HepG2 (cell line): ENCODE results near the gene PARN. TPM values are rescaled to one million over a fixed set of nuclear protein-coding genes. Genes with fewer than 3 reads are reported as not detected.

Experiments used
- ARNTL ChIP-seq: sonication (generic); formaldehyde crosslinking; IDR thresholded peaks from 2 replicates; pipeline ENCODE4 v1.4.0; 2020; ENCODE audit warnings: mild to moderate bottlenecking, missing genetic modification reagents
- ATF5 ChIP-seq: sonication (generic); formaldehyde crosslinking; IDR thresholded peaks from 2 replicates; pipeline ENCODE4 v1.4.0; 2020; ENCODE audit warnings: mild to moderate bottlenecking, low read depth, missing genetic modification reagents
- CCAR2 ChIP-seq: fragments of 200-400 bp; formaldehyde crosslinking; optimal IDR thresholded peaks from 2 replicates; pipeline ENCODE3; 2018; ENCODE audit warnings: low read depth, mild to moderate bottlenecking, low read length, moderate library complexity
- CREBL2 ChIP-seq: sonication (generic); formaldehyde crosslinking; IDR thresholded peaks from 2 replicates; pipeline ENCODE4 v1.8.1; 2023; ENCODE audit warnings: missing genetic modification reagents, mild to moderate bottlenecking, borderline replicate concordance
- FLYWCH1 ChIP-seq: sonication (generic); formaldehyde crosslinking; IDR thresholded peaks from 2 replicates; pipeline ENCODE4 v1.8.1; 2023; ENCODE audit warnings: mild to moderate bottlenecking, missing genetic modification reagents
- FOSL2 ChIP-seq: sonication (generic); formaldehyde crosslinking; IDR thresholded peaks from 2 replicates; pipeline ENCODE4 v1.4.0; 2020; ENCODE audit warnings: missing genetic modification reagents
- GZF1 ChIP-seq: sonication (generic); formaldehyde crosslinking; IDR thresholded peaks from 2 replicates; pipeline ENCODE4 v1.5.1; 2020; ENCODE audit warnings: mild to moderate bottlenecking, missing genetic modification reagents
- KDM3A ChIP-seq: IDR thresholded peaks from 2 replicates; pipeline ENCODE4 v1.6.1; 2018; ENCODE audit warnings: low read depth, missing compliant biosample characterization
- MEIS1 ChIP-seq: sonication (generic); formaldehyde crosslinking; IDR thresholded peaks from 2 replicates; pipeline ENCODE4 v1.9.0; 2021; ENCODE audit warnings: mild to moderate bottlenecking, missing genetic modification reagents, moderate library complexity, borderline replicate concordance
- MTF2 ChIP-seq: sonication (generic); formaldehyde crosslinking; IDR thresholded peaks from 2 replicates; pipeline ENCODE4 v1.5.0; 2020; ENCODE audit warnings: missing genetic modification reagents, borderline replicate concordance
- SMAD9 ChIP-seq: sonication (generic); formaldehyde crosslinking; IDR thresholded peaks from 2 replicates; pipeline ENCODE4 v1.5.1; 2020; ENCODE audit warnings: mild to moderate bottlenecking, missing genetic modification reagents
- SMARCC2 ChIP-seq: fragments of 450-650 bp; IDR thresholded peaks from 2 replicates; pipeline ENCODE4 v1.6.1; 2017; ENCODE audit warnings: antibody characterized with exemption, mild to moderate bottlenecking
- THAP7 ChIP-seq: sonication (generic); formaldehyde crosslinking; IDR thresholded peaks from 2 replicates; pipeline ENCODE4 v1.8.1; 2023; ENCODE audit warnings: mild to moderate bottlenecking, missing genetic modification reagents
- U2AF1 ChIP-seq: fragments of 200-400 bp; formaldehyde crosslinking; optimal IDR thresholded peaks from 2 replicates; pipeline ENCODE3; 2017; ENCODE audit warnings: mild to moderate bottlenecking, low read depth, low read length
- ZBTB21 ChIP-seq: sonication (generic); formaldehyde crosslinking; IDR thresholded peaks from 2 replicates; pipeline ENCODE4 v1.4.0; 2020; ENCODE audit warnings: missing genetic modification reagents
- ZFYVE20 ChIP-seq: sonication (generic); formaldehyde crosslinking; IDR thresholded peaks from 2 replicates; pipeline ENCODE4 v1.8.0; 2023; ENCODE audit warnings: low read depth, mild to moderate bottlenecking, moderate library complexity, missing genetic modification reagents, borderline replicate concordance
- ZIK1 ChIP-seq: sonication (generic); formaldehyde crosslinking; IDR thresholded peaks from 2 replicates; pipeline ENCODE4 v1.5.0; 2020; ENCODE audit warnings: mild to moderate bottlenecking, low read depth, missing genetic modification reagents, borderline replicate concordance
- ZMYM4 ChIP-seq: sonication (generic); formaldehyde crosslinking; IDR thresholded peaks from 2 replicates; pipeline ENCODE4 v1.8.1; 2023; ENCODE audit warnings: mild to moderate bottlenecking, missing genetic modification reagents
- ZNF260 ChIP-seq: sonication (generic); formaldehyde crosslinking; IDR thresholded peaks from 2 replicates; pipeline ENCODE4 v1.4.0; 2020; ENCODE audit warnings: missing genetic modification reagents, low read depth, mild to moderate bottlenecking, borderline replicate concordance
- ZNF431 ChIP-seq: sonication (generic); formaldehyde crosslinking; IDR thresholded peaks from 2 replicates; pipeline ENCODE4 v1.9.0; 2022; ENCODE audit warnings: missing genetic modification reagents, low read depth, mild to moderate bottlenecking, borderline replicate concordance
- ZNF761 ChIP-seq: sonication (generic); formaldehyde crosslinking; conservative IDR thresholded peaks from 2 replicates; pipeline ENCODE4 v1.4.0; 2020; ENCODE audit warnings: mild to moderate bottlenecking, missing genetic modification reagents
- ZSCAN25 ChIP-seq: sonication (generic); formaldehyde crosslinking; IDR thresholded peaks from 2 replicates; pipeline ENCODE4 v1.8.0; 2022; ENCODE audit warnings: mild to moderate bottlenecking, missing genetic modification reagents
- polyA plus RNA-seq, 8 experiments: library from polyadenylated mRNA; depleted of rRNA in 3 of 8; stranded (reverse) in 7 of 8; unstranded in 1 of 8; fragments of >200 nt; fragmentation: Illumina TruSeq in 4 of 8; extraction: Trizol in 4 of 8; gene quantifications; 2 replicates each; pipeline versions ENCODE4 v1.2.1 to v1.2.3, GENCODE V29; 2011 to 2016; ENCODE audit warnings: low read depth in 4 of 8, missing spikeins in 1 of 8, mixed read lengths in 1 of 8; ENCODE audit not compliant: insufficient read depth in 1 of 8
- total RNA-seq, 5 experiments: library from RNA; depleted of rRNA; stranded (reverse); fragments of >200 nt; fragmentation: Illumina TruSeq; extraction: Trizol; gene quantifications; 2 replicates each; pipeline ENCODE4 v1.2.3, GENCODE V29; 2016; ENCODE audit warnings: low read depth in 1 of 5
- TF ChIP-seq, protein P1 (sequence below): sonication (generic); formaldehyde crosslinking; IDR thresholded peaks from 2 replicates; pipeline ENCODE4 v1.8.1; 2023; ENCODE audit warnings: mild to moderate bottlenecking, missing genetic modification reagents, borderline replicate concordance
- TF ChIP-seq, protein P2 (sequence below): sonication (generic); formaldehyde crosslinking; conservative IDR thresholded peaks from 2 replicates; pipeline ENCODE4 v1.8.1; 2023; ENCODE audit warnings: missing genetic modification reagents
- TF ChIP-seq, protein P3 (sequence below): IDR thresholded peaks from 2 replicates; pipeline ENCODE4 v1.6.1; 2016; ENCODE audit warnings: low read depth, borderline replicate concordance
- TF ChIP-seq, protein P4 (sequence below): sonication (generic); formaldehyde crosslinking; IDR thresholded peaks from 2 replicates; pipeline ENCODE4 v1.4.0; 2020; ENCODE audit warnings: missing genetic modification reagents

Gene PARN
- total and polyA plus RNA-seq, 2 of the 13 experiments (the other 11 are each of a cell fraction or from before 2014, with no cell fraction given): 13.3 to 47.6 TPM

GRCh38 chr16:14634389-14634725 lies 4.3 kb upstream of the PARN start (continued):
- TF ChIP-seq ZNF761 (CRISPR knock-in tag): no peak
- peak; percentile 29; the same call in 1 of the 2 replicates for TF ChIP-seq MTF2 (CRISPR knock-in tag)
- TF ChIP-seq, protein P1, sequence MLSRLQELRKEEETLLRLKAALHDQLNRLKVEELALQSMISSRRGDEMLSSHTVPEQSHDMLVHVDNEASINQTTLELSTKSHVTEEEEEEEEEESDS (CRISPR knock-in tag): 0 out of 2 replicates have a peak, but pooled peaks have one; percentile 34
- TF ChIP-seq KDM3A (CRISPR knock-in tag): 0 out of 2 replicates have a peak, but pooled peaks have one; percentile 9
- TF ChIP-seq, protein P2, sequence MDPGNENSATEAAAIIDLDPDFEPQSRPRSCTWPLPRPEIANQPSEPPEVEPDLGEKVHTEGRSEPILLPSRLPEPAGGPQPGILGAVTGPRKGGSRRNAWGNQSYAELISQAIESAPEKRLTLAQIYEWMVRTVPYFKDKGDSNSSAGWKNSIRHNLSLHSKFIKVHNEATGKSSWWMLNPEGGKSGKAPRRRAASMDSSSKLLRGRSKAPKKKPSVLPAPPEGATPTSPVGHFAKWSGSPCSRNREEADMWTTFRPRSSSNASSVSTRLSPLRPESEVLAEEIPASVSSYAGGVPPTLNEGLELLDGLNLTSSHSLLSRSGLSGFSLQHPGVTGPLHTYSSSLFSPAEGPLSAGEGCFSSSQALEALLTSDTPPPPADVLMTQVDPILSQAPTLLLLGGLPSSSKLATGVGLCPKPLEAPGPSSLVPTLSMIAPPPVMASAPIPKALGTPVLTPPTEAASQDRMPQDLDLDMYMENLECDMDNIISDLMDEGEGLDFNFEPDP (CRISPR knock-in tag): 0 out of 2 replicates have a peak, but pooled peaks have one; percentile 50
- 0 out of 2 replicates have a peak, but pooled peaks have one; percentile 11 for TF ChIP-seq SMAD9 (CRISPR knock-in tag)
- no peak for TF ChIP-seq ZFYVE20 (CRISPR knock-in tag)
- TF ChIP-seq, protein P3, sequence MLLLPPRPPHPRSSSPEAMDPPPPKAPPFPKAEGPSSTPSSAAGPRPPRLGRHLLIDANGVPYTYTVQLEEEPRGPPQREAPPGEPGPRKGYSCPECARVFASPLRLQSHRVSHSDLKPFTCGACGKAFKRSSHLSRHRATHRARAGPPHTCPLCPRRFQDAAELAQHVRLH (CRISPR knock-in tag): no peak
- no peak for TF ChIP-seq CREBL2 (CRISPR knock-in tag)
- no peak; the same call in 1 of the 2 replicates for TF ChIP-seq MEIS1 (CRISPR knock-in tag)
- TF ChIP-seq ZSCAN25: no peak
- TF ChIP-seq ARNTL: 0 out of 2 replicates have a peak, but pooled peaks have one; percentile 12
- no peak for TF ChIP-seq CCAR2
- no peak for TF ChIP-seq ZIK1 (CRISPR knock-in tag)
- TF ChIP-seq FOSL2 (CRISPR knock-in tag): no peak
- TF ChIP-seq THAP7: 0 out of 2 replicates have a peak, but pooled peaks have one; percentile 15
- TF ChIP-seq, protein P4, sequence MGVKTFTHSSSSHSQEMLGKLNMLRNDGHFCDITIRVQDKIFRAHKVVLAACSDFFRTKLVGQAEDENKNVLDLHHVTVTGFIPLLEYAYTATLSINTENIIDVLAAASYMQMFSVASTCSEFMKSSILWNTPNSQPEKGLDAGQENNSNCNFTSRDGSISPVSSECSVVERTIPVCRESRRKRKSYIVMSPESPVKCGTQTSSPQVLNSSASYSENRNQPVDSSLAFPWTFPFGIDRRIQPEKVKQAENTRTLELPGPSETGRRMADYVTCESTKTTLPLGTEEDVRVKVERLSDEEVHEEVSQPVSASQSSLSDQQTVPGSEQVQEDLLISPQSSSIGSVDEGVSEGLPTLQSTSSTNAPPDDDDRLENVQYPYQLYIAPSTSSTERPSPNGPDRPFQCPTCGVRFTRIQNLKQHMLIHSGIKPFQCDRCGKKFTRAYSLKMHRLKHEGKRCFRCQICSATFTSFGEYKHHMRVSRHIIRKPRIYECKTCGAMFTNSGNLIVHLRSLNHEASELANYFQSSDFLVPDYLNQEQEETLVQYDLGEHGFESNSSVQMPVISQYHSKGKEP (CRISPR knock-in tag): no peak
- TF ChIP-seq U2AF1: no peak
- TF ChIP-seq ZMYM4 (CRISPR knock-in tag): peak; percentile 25; the same call in 1 of the 2 replicates
- TF ChIP-seq SMARCC2: no peak
- no peak for TF ChIP-seq FLYWCH1 (CRISPR knock-in tag)
- 0 out of 2 replicates have a peak, but pooled peaks have one; percentile 2 for TF ChIP-seq ZBTB21 (CRISPR knock-in tag)
- no peak for TF ChIP-seq ZNF431 (CRISPR knock-in tag)
- TF ChIP-seq ATF5 (CRISPR knock-in tag): no peak
- TF ChIP-seq ZNF260 (CRISPR knock-in tag): no peak
- no peak for TF ChIP-seq GZF1 (CRISPR knock-in tag)
